Mesendoderm (in vitro differentiated cells): Measurements from ENCODE around the gene AKAP14.

Experiments used
- DNase-seq: peaks from one replicate; pipeline ENCODE4 v3.0.0; 2013
- H2AK5ac ChIP-seq: 2 replicates; pipeline ENCODE4 v1.6.1; 2013; ENCODE audit warnings: low read length, inconsistent platforms
- H2BK120ac ChIP-seq: 2 replicates; pipeline ENCODE4 v1.6.1; 2013; ENCODE audit warnings: low read depth, mild to moderate bottlenecking, low read length, moderate library complexity, mixed read lengths
- H2BK15ac ChIP-seq: replicated peaks from 2 replicates; pipeline ENCODE4 v1.6.1; 2013; ENCODE audit warnings: low read depth, mild to moderate bottlenecking, moderate library complexity
- H2BK5ac ChIP-seq: 2 replicates; pipeline ENCODE4 v1.6.1; 2013; ENCODE audit warnings: low read length, inconsistent platforms
- H3K18ac ChIP-seq: 2 replicates; pipeline ENCODE4 v1.6.1; 2013; ENCODE audit warnings: mild to moderate bottlenecking, low read length, mixed read lengths
- H3K23ac ChIP-seq: one replicate; pipeline ENCODE4 v1.6.1; 2013; ENCODE audit warnings: low read length
- H3K27ac ChIP-seq: 2 replicates; pipeline ENCODE4 v1.5.1; 2013; ENCODE audit warnings: low read depth, mild to moderate bottlenecking, inconsistent platforms, low read length, moderate library complexity
- H3K27me3 ChIP-seq: 2 replicates; pipeline ENCODE4 v1.6.1; 2013; ENCODE audit warnings: low read length, control low read depth, mild to moderate bottlenecking, inconsistent platforms; ENCODE audit not compliant: insufficient read depth, poor library complexity
- H3K36me3 ChIP-seq: 2 replicates; pipeline ENCODE4 v1.6.1; 2013; ENCODE audit warnings: low read length, inconsistent platforms; ENCODE audit not compliant: control insufficient read depth, insufficient read depth
- H3K4ac ChIP-seq: one replicate; pipeline ENCODE4 v1.6.1; 2013; ENCODE audit warnings: low read depth, mild to moderate bottlenecking, low read length, moderate library complexity
- H3K4me1 ChIP-seq: 2 replicates; pipeline ENCODE4 v1.6.1; 2013; ENCODE audit warnings: low read depth, low read length, inconsistent platforms; ENCODE audit not compliant: control insufficient read depth
- H3K4me2 ChIP-seq: 2 replicates; pipeline ENCODE4 v1.6.1; 2013; ENCODE audit warnings: low read length
- H3K4me3 ChIP-seq: 2 replicates; pipeline ENCODE4 v1.5.1; 2013; ENCODE audit warnings: mild to moderate bottlenecking, low read length
- H3K56ac ChIP-seq: one replicate; pipeline ENCODE4 v1.6.1; 2013; ENCODE audit warnings: low read length
- H3K79me1 ChIP-seq: 2 replicates; pipeline ENCODE4 v1.6.1; 2013; ENCODE audit warnings: low read length, inconsistent platforms
- H3K79me2 ChIP-seq: 2 replicates; pipeline ENCODE4 v1.6.1; 2013; ENCODE audit warnings: mild to moderate bottlenecking, low read length; ENCODE audit not compliant: control insufficient read depth, insufficient read depth
- H3K9ac ChIP-seq: 2 replicates; pipeline ENCODE4 v1.6.1; 2013; ENCODE audit warnings: low read length, inconsistent platforms
- H4K5ac ChIP-seq: one replicate; pipeline ENCODE4 v1.6.1; 2013; ENCODE audit warnings: low read length
- H4K8ac ChIP-seq: one replicate; pipeline ENCODE4 v1.6.1; 2013; ENCODE audit warnings: low read depth, mild to moderate bottlenecking, control low read depth, low read length, moderate library complexity
- WGBS: extraction: QIAGEN DNeasy Blood & Tissue Kit; methylation state at CpG from one replicate; pipeline ENCODE4 v1.1.7; 2013; ENCODE audit warnings: low lambda C conversion rate, missing lambda C conversion rate; ENCODE audit not compliant: insufficient coverage; ENCODE audit errors: extremely low coverage; 5-methylcytosine and 5-hydroxymethylcytosine counted together

The AKAP14 gene

DNA sequence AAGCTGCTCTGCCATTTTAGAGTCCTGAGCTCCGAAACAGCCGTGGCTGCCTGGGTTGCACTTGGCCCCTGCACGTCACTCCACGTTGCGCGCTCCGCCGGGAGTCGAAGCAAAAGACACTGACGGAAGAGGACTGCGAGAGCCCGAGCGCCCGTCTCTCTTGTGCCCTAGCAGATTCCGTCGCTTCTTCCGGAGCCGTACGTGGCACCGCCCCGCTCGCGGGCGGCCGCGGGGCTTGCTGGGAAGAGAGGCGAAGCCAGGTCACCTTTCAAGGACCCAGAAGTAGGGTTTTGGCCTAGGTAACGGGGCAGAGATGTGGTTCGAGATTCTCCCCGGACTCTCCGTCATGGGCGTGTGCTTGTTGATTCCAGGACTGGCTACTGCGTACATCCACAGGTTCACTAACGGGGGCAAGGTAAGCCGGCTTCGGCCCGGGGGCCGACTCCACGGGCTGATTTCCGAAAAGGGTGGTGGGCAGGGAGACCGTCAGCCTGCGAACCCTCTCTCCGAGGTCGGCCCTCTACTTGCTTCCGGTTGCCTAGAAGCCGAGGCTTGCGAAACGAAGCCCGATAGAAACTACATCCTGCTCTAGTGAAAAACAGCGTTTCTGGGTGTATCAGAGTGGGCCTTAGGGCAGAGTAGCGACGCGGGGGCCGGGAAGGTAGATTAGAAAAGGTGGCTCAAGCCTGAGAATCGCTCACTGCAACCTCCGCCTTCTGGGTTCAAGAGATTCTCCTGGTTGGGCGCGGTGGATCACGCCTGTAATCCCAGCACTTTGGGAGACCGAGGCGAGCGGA, 23.9 kb upstream of the AKAP14 start, which contains the start of the genes NDUFA1 and RNF113A:
TSS of gene NDUFA1 (plus strand) at position 234 of the 797 bp plus-strand sequence. CDS start at position 314, 80 bp downstream.
TSS of gene RNF113A (minus strand) at position 135 of the 797 bp plus-strand sequence. CDS start at position 15, 120 bp downstream.
- H3K4ac ChIP-seq: peak within 1 kb of the TSS; percentile 55
- no CpG with 5 or more reads among the region's 62 CpGs for WGBS
- peak; percentile 91 for DNase-seq

DNA sequence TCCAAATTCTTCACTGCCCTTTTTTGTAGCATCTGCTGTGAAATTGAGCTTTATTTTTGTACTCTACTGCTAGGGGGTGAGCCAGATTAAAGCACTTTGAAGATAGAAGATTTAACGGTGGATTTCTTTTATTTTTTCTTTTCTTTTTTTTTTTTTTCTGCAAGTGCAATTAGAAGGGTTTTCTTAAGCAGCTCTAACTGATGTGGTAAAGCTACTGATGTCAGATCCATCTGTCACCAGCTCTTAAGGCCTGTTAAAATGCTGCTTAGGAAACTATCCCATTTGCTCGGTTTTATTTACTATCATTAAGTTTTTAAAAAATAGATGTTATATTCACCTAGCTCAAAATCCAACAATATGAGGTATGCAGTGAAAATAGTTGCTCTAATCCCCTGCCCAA, 17.0 kb upstream of the AKAP14 start:
- Histone ChIP-seq H3K4ac (no peak overlapping the region), H2BK120ac (no peak overlapping the region), H3K27me3 (no peaks in the 10 kb centered on the region), H2AK5ac (no peak overlapping the region), H3K36me3 (no peaks in the 10 kb centered on the region), H3K9ac (no peak overlapping the region), H3K4me3 (no peak overlapping the region), H3K18ac (no peak overlapping the region), H3K4me2 (no peak overlapping the region), H3K23ac (no peak overlapping the region), H3K4me1 (no peaks in the 10 kb centered on the region), H2BK5ac (no peak overlapping the region), H2BK15ac (no peak overlapping the region), H3K27ac (no peak overlapping the region), H3K79me2 (no peaks in the 10 kb centered on the region), H3K79me1 (no peaks in the 10 kb centered on the region), H4K5ac (no peak overlapping the region), H4K8ac (no peak overlapping the region), H3K56ac (no peak overlapping the region)
- DNase-seq: no peak
- no CpG with 5 or more reads among the region's 2 CpGs for WGBS

More for the DNA sequence above, 23.9 kb upstream of the AKAP14 start, which contains the start of the genes NDUFA1 and RNF113A:
- Histone ChIP-seq H3K56ac (peak within 1 kb of the TSS; percentile 93), H3K9ac (peak within 1 kb of the TSS; percentile 84), H3K23ac (no peak within 1 kb of the TSS), H2BK5ac (no peak within 1 kb of the TSS), H2BK15ac (no peak within 1 kb of the TSS), H3K79me2 (no peaks in the 10 kb centered on the region), H3K18ac (peak within 1 kb of the TSS; percentile 78), H3K27me3 (no peaks in the 10 kb centered on the region), H3K27ac (peak within 1 kb of the TSS; percentile 83), H2BK120ac (no peak within 1 kb of the TSS), H4K8ac (peak within 1 kb of the TSS; percentile 65), H3K36me3 (no peaks in the 10 kb centered on the region), H3K4me2 (peak within 1 kb of the TSS; percentile 75), H3K79me1 (no peaks in the 10 kb centered on the region), H4K5ac (no peak within 1 kb of the TSS), H3K4me1 (no peaks in the 10 kb centered on the region), H2AK5ac (no peak within 1 kb of the TSS), H3K4me3 (peak within 1 kb of the TSS; percentile 72)

DNA sequence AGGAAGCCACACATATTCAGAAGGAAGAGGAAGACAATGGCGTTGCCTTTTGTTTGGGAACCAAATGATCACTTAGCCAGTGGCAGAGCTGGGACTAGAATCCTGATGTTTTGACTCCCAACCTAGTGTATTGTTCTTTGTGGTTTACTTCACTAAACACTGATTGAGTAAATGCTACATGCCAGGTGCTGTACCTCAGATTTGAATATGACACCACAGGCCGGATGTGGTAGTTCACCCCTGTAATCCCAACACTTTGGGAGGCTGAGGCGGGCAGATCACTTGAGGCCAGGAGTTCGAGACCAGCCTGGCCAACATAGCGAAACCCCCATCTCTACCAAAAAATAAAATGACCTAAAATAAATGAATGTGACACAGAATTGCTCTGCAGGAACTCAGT, 15.6 kb upstream of the AKAP14 start:
- Histone ChIP-seq H2BK15ac (no peak overlapping the region), H3K27me3 (no peaks in the 10 kb centered on the region), H2AK5ac (no peak overlapping the region), H2BK5ac (no peak overlapping the region), H3K4ac (no peak overlapping the region), H4K8ac (no peak overlapping the region), H3K36me3 (no peaks in the 10 kb centered on the region), H3K18ac (no peak overlapping the region), H3K4me2 (no peak overlapping the region), H3K23ac (no peak overlapping the region), H3K79me1 (no peaks in the 10 kb centered on the region), H2BK120ac (no peak overlapping the region), H3K27ac (no peak overlapping the region), H3K4me1 (no peaks in the 10 kb centered on the region), H3K79me2 (no peaks in the 10 kb centered on the region), H3K4me3 (no peak overlapping the region), H3K56ac (no peak overlapping the region), H3K9ac (no peak overlapping the region), H4K5ac (no peak overlapping the region)
- no CpG with 5 or more reads among the region's 5 CpGs for WGBS
- no peak for DNase-seq

DNA sequence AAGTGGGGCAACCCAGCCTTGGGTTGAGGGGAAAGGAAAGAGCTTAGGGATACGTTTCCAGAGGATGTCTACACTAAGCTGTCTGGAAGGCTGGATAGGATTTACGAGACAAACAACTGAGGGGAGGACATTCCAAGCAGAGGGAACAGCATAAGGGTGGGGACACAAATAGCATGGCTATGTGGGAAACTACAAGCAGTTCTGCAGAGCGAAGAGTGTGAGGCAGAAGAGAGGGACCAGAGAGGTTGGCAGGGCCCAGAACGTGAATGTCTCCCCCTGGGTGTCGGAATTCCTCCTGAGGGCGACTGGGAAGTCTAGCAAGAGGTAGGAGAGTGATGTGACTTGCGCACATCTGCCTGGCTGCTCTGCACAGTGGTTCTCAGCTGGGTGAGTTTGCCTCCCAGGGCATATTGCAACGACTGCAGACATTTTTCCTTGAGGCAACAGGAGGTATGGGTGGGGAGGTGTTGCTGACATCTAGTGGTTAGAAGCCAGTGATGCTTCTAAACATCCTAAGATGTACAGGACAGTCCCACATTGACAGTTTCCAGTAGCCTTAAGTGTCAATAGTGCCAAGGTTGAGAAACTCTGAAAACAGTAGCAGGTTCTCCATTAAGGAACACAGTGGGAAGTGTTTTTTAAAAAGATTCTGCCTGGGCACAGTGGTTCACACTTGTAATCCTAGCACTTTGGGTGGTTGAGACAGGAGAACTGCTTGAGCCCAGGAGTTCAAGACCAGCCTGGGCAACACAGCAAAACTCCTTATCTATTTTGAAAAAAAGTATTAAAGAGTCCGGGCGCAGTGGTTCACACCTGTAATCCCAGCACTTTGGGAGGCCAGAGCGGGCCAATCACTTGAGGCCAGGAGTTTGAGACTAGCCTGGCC, 14.9 kb upstream of the AKAP14 start:
- Histone ChIP-seq H3K79me2 (no peaks in the 10 kb centered on the region), H3K18ac (no peak overlapping the region), H2BK15ac (no peak overlapping the region), H3K4me3 (no peak overlapping the region), H4K5ac (no peak overlapping the region), H3K4me1 (no peaks in the 10 kb centered on the region), H3K27me3 (no peaks in the 10 kb centered on the region), H3K27ac (no peak overlapping the region), H3K9ac (no peak overlapping the region), H3K4ac (no peak overlapping the region), H3K36me3 (no peaks in the 10 kb centered on the region), H2BK5ac (no peak overlapping the region), H4K8ac (no peak overlapping the region), H3K4me2 (no peak overlapping the region), H2BK120ac (no peak overlapping the region), H2AK5ac (no peak overlapping the region), H3K56ac (no peak overlapping the region), H3K23ac (no peak overlapping the region), H3K79me1 (no peaks in the 10 kb centered on the region)
- WGBS: no CpG with 5 or more reads among the region's 11 CpGs
- peak; percentile 60 for DNase-seq

DNA sequence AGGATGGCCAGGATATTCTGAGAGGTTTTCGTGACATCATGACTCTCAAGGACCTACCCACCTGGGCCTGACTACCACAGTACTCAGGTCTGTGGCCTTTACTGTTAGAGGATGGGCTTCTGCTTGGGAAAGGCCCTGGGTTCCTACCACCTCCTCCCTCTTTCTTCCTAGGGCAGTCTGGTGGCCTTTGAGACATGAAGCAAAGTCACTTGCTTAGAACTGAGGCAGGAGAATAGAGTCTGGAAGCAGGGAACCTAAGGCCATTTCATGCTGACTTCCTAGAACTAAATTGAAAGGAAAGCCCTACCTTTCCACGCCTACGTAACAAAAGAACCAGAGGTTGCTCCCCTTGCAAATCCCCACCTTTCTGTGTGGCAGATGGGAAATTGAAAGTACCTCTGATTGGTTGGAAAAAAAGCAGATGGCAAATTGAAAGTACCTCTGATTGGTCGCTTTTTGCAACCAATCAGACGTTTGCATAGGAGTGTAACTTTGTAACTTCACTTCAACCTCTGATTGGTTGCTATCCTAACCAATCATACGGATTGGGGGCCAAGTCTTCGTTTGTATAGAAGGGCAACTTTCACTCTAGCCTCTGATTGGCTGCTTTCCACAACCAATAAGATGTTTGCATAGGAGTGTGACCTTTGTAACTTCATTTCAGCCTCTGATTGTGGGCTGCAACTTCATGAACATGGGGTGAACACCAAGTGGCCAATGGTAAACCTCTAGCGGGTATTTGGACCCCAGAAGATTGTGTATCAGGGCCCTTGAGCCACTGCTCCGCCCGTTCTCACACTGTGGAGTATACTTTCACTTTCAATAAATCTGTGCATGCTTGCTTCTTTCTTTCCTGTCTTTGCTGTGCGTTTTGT, 9.9 kb upstream of the AKAP14 start:
- Histone ChIP-seq H3K27ac (no peak overlapping the region), H3K56ac (no peak overlapping the region), H2AK5ac (no peak overlapping the region), H3K36me3 (no peaks in the 10 kb centered on the region), H2BK15ac (no peak overlapping the region), H3K79me2 (no peaks in the 10 kb centered on the region), H3K4me1 (no peaks in the 10 kb centered on the region), H3K4me2 (no peak overlapping the region), H2BK5ac (no peak overlapping the region), H3K27me3 (no peaks in the 10 kb centered on the region), H3K23ac (no peak overlapping the region), H4K8ac (no peak overlapping the region), H4K5ac (no peak overlapping the region), H3K4ac (no peak overlapping the region), H2BK120ac (no peak overlapping the region), H3K18ac (no peak overlapping the region), H3K9ac (no peak overlapping the region), H3K4me3 (no peak overlapping the region), H3K79me1 (no peaks in the 10 kb centered on the region)
- DNase-seq: peak; percentile 21
- WGBS: no CpG with 5 or more reads among the region's 11 CpGs
